ENCODE results near the gene COL24A1. TPM values are rescaled to one million over a fixed set of nuclear protein-coding genes. Genes with fewer than 3 reads are reported as not detected.

The COL24A1 gene
- total RNA-seq, 1 experiment from 2014 or later: 0.07 TPM

- no peak overlapping the region for H3K9ac ChIP-seq (ENCODE audit: low read length)
- ATAC-seq: no peak
- H3K27ac ChIP-seq (ENCODE audit: low read length): no peak overlapping the region
- no peaks in the 10 kb centered on the region for H3K36me3 ChIP-seq (ENCODE audit: low read depth, low read length)
- TF ChIP-seq EZH2phosphoT487 (IDR thresholded peaks at IDR 0.05; ENCODE audit: borderline replicate concordance, low read length) (no peak), CTCF (conservative IDR thresholded peaks at IDR 0.05; ENCODE audit: low read depth, low read length) (no peak), EZH2 (IDR thresholded peaks at IDR 0.05; ENCODE audit: low read length, unreplicated experiment) (no peak)
- H3K4me2 ChIP-seq (ENCODE audit: low read length): no peak overlapping the region
- no peaks in the 10 kb centered on the region for H3K4me1 ChIP-seq (ENCODE audit: insufficient read depth, low read length)
- H3K9me3 ChIP-seq (ENCODE audit: low read length): no peaks in the 10 kb centered on the region
- POLR2A ChIA-PET (ENCODE audit: unreplicated experiment): interaction anchor here (0.7 kb wide), 1 partner anchor 116 kb away, joined by 3 read pairs; no protein-coding TSS in a partner anchor
- CTCF ChIA-PET: no interaction called here
- BruUV-seq (replicated peaks): no TSS peak
- H3K4me3 ChIP-seq (ENCODE audit: low read length): no peak overlapping the region
- no peaks in the 10 kb centered on the region for H3F3A ChIP-seq (ENCODE audit: low read length, unreplicated experiment)
- no peaks in the 10 kb centered on the region for H3K79me2 ChIP-seq (ENCODE audit: low read length)
- H3K27me3 ChIP-seq (ENCODE audit: low read length): peaks cover 23% of the 10 kb centered on the region; the same call in 1 of the 2 replicates
- DNase-seq: no peak
- no peak overlapping the region for H2AFZ ChIP-seq (ENCODE audit: low read length)
- H4K20me1 ChIP-seq (ENCODE audit: low read length): no peaks in the 10 kb centered on the region
- intact Hi-C loops (cut with micrococcal nuclease): no loop called here
- H3K9me2 ChIP-seq (replicated peaks; ENCODE audit: low read length): no peaks in the 10 kb centered on the region
Observed at GRCh38 chr1:85998105-85998855, 158.3 kb downstream of the COL24A1 start.

- Histone ChIP-seq H3K4me1 (ENCODE audit: insufficient read depth, low read length) (no peaks in the 10 kb centered on the region), H3K9me3 (ENCODE audit: low read length) (no peaks in the 10 kb centered on the region), H4K20me1 (ENCODE audit: low read length) (no peaks in the 10 kb centered on the region), H3K9ac (ENCODE audit: low read length) (no peak overlapping the region), H3K9me2 (replicated peaks; ENCODE audit: low read length) (no peaks in the 10 kb centered on the region), H3K79me2 (ENCODE audit: low read length) (no peaks in the 10 kb centered on the region), H3F3A (ENCODE audit: low read length, unreplicated experiment) (no peaks in the 10 kb centered on the region), H3K36me3 (ENCODE audit: low read depth, low read length) (no peaks in the 10 kb centered on the region), H3K27me3 (ENCODE audit: low read length) (peaks cover 8% of the 10 kb centered on the region), H3K4me2 (ENCODE audit: low read length) (peak overlapping the region; percentile 45), H3K4me3 (ENCODE audit: low read length) (no peak overlapping the region), H3K27ac (ENCODE audit: low read length) (no peak overlapping the region), H2AFZ (ENCODE audit: low read length) (peak overlapping the region; percentile 37; the same call in 1 of the 2 replicates)
- ATAC-seq (no peak), DNase-seq (peak; percentile 13)
- TF ChIP-seq CTCF (conservative IDR thresholded peaks at IDR 0.05; ENCODE audit: low read depth, low read length) (no peak), EZH2 (IDR thresholded peaks at IDR 0.05; ENCODE audit: low read length, unreplicated experiment) (no peak), EZH2phosphoT487 (IDR thresholded peaks at IDR 0.05; ENCODE audit: borderline replicate concordance, low read length) (no peak)
- no TSS peak for BruUV-seq (replicated peaks)
- intact Hi-C loops (cut with micrococcal nuclease): no loop called here
- POLR2A ChIA-PET (ENCODE audit: unreplicated experiment): no interaction called here
- CTCF ChIA-PET: no interaction called here
Observed at GRCh38 chr1:85992791-85993190, 163.8 kb downstream of the COL24A1 start.

- H3K4me2 ChIP-seq (ENCODE audit: low read length): no peak overlapping the region
- no peak overlapping the region for H3K9ac ChIP-seq (ENCODE audit: low read length)
- H3K9me3 ChIP-seq (ENCODE audit: low read length): no peaks in the 10 kb centered on the region
- ChIA-PET POLR2A (ENCODE audit: unreplicated experiment) (no interaction called here), CTCF (no interaction called here)
- BruUV-seq (replicated peaks): no TSS peak
- H2AFZ ChIP-seq (ENCODE audit: low read length): no peak overlapping the region
- no peaks in the 10 kb centered on the region for H3K36me3 ChIP-seq (ENCODE audit: low read depth, low read length)
- no peaks in the 10 kb centered on the region for H3K4me1 ChIP-seq (ENCODE audit: insufficient read depth, low read length)
- intact Hi-C loops (cut with micrococcal nuclease): no loop called here
- H3K4me3 ChIP-seq (ENCODE audit: low read length): no peak overlapping the region
- peaks cover 22% of the 10 kb centered on the region for H3K27me3 ChIP-seq (ENCODE audit: low read length)
- DNase-seq (no peak), ATAC-seq (no peak)
- TF ChIP-seq CTCF (conservative IDR thresholded peaks at IDR 0.05; ENCODE audit: low read depth, low read length): no peak
- TF ChIP-seq EZH2 (IDR thresholded peaks at IDR 0.05; ENCODE audit: low read length, unreplicated experiment): no peak
- TF ChIP-seq EZH2phosphoT487 (IDR thresholded peaks at IDR 0.05; ENCODE audit: borderline replicate concordance, low read length): no peak
- no peaks in the 10 kb centered on the region for H4K20me1 ChIP-seq (ENCODE audit: low read length)
- H3K9me2 ChIP-seq (replicated peaks; ENCODE audit: low read length): no peaks in the 10 kb centered on the region
- H3K79me2 ChIP-seq (ENCODE audit: low read length): no peaks in the 10 kb centered on the region
- H3K27ac ChIP-seq (ENCODE audit: low read length): no peak overlapping the region
- no peaks in the 10 kb centered on the region for H3F3A ChIP-seq (ENCODE audit: low read length, unreplicated experiment)
Observed at GRCh38 chr1:85991261-85991660, 165.3 kb downstream of the COL24A1 start.
